Measurements from ENCODE around the gene LHFPL2.

- TF ChIP-seq POLR2A (IDR thresholded peaks at IDR 0.05) = no peak
- no peak for TF ChIP-seq CTCF (IDR thresholded peaks at IDR 0.05)
These were observed 91.0 kb downstream of the LHFPL2 start for GRCh38 chr5:78557601-78558000.

All from prostate gland (tissue), 2 donors.